HepG2 (cell line): Measurements from ENCODE around the gene PRKAR1A. TPM values are rescaled to one million over a fixed set of nuclear protein-coding genes. Genes with fewer than 3 reads are reported as not detected.
A peak's percentile ranks its signal among the peaks of the same experiment; 100 is the strongest.

Experiments
- CHD4 ChIP-seq: fragments of 200-600 bp; sonication (generic); IDR thresholded peaks from 2 replicates; pipeline ENCODE4 v1.7.0; 2017; ENCODE audit warnings: mild to moderate bottlenecking, low read length, borderline replicate concordance
- ESRRA ChIP-seq: sonication (generic); formaldehyde crosslinking; IDR thresholded peaks from 2 replicates; pipeline ENCODE4 v1.5.1; 2020; ENCODE audit warnings: mild to moderate bottlenecking, low read depth, missing genetic modification reagents
- HNRNPLL ChIP-seq: fragments of 200-400 bp; formaldehyde crosslinking; IDR thresholded peaks from 2 replicates; pipeline ENCODE4 v1.6.1; 2017; ENCODE audit warnings: mild to moderate bottlenecking, low read depth, low read length; ENCODE audit not compliant: poor library complexity, severe bottlenecking
- KLF15 ChIP-seq: sonication (generic); formaldehyde crosslinking; IDR thresholded peaks from 2 replicates; pipeline ENCODE4 v1.8.1; 2023; ENCODE audit warnings: borderline replicate concordance, mild to moderate bottlenecking, inconsistent platforms, missing genetic modification reagents, mixed read lengths
- MED8 ChIP-seq: sonication (generic); formaldehyde crosslinking; IDR thresholded peaks from 2 replicates; pipeline ENCODE4 v1.8.1; 2023; ENCODE audit warnings: mild to moderate bottlenecking, missing genetic modification reagents; ENCODE audit not compliant: insufficient replicate concordance
- MXD4 ChIP-seq: IDR thresholded peaks from 2 replicates; pipeline ENCODE4 v1.6.1; 2016; ENCODE audit warnings: mild to moderate bottlenecking, missing biosample characterization, missing genetic modification reagents
- NR2C2 ChIP-seq: sonication (generic); formaldehyde crosslinking; IDR thresholded peaks from 2 replicates; pipeline ENCODE4 v1.4.0; 2020; ENCODE audit warnings: missing genetic modification reagents, mild to moderate bottlenecking, moderate library complexity, borderline replicate concordance
- PCBP1 ChIP-seq: fragments of 200-400 bp; formaldehyde crosslinking; IDR thresholded peaks from 2 replicates; pipeline ENCODE4 v1.6.1; 2017; ENCODE audit warnings: mild to moderate bottlenecking, low read depth, low read length, borderline replicate concordance
- RBFOX2 ChIP-seq: fragments of 200-400 bp; formaldehyde crosslinking; IDR thresholded peaks from 2 replicates; pipeline ENCODE4 v1.6.1; 2017; ENCODE audit warnings: low read depth, mild to moderate bottlenecking, low read length
- TCF7 ChIP-seq: sonication (generic); IDR thresholded peaks from 2 replicates; pipeline ENCODE4 v1.6.1; 2016; ENCODE audit warnings: antibody characterized with exemption, low read depth
- ZMYM3 ChIP-seq: sonication (generic); formaldehyde crosslinking; IDR thresholded peaks from 2 replicates; pipeline ENCODE4 v1.5.1; 2020; ENCODE audit warnings: mild to moderate bottlenecking, missing genetic modification reagents
- ZNF12 ChIP-seq: sonication (generic); formaldehyde crosslinking; IDR thresholded peaks from 2 replicates; pipeline ENCODE4 v1.5.0; 2020; ENCODE audit warnings: missing genetic modification reagents
- ZNF782 ChIP-seq: sonication (generic); formaldehyde crosslinking; IDR thresholded peaks from 2 replicates; pipeline ENCODE4 v1.4.0; 2020; ENCODE audit warnings: missing genetic modification reagents, mild to moderate bottlenecking, borderline replicate concordance
- polyA plus RNA-seq, 8 experiments: library from polyadenylated mRNA; depleted of rRNA in 3 of 8; stranded (reverse) in 7 of 8; unstranded in 1 of 8; fragments of >200 nt; fragmentation: Illumina TruSeq in 4 of 8; extraction: Trizol in 4 of 8; gene quantifications; 2 replicates each; pipeline versions ENCODE4 v1.2.1 to v1.2.3, GENCODE V29; 2011 to 2016; ENCODE audit warnings: low read depth in 4 of 8, missing spikeins in 1 of 8, mixed read lengths in 1 of 8; ENCODE audit not compliant: insufficient read depth in 1 of 8
- total RNA-seq, 5 experiments: library from RNA; depleted of rRNA; stranded (reverse); fragments of >200 nt; fragmentation: Illumina TruSeq; extraction: Trizol; gene quantifications; 2 replicates each; pipeline ENCODE4 v1.2.3, GENCODE V29; 2016; ENCODE audit warnings: low read depth in 1 of 5
- TF ChIP-seq, protein P1 (sequence below): sonication (generic); formaldehyde crosslinking; IDR thresholded peaks from 2 replicates; pipeline ENCODE4 v1.9.0; 2022; ENCODE audit warnings: low read depth, missing genetic modification reagents
- TF ChIP-seq, protein P2 (sequence below): IDR thresholded peaks from 2 replicates; pipeline ENCODE4 v1.6.1; 2016; ENCODE audit warnings: low read depth, borderline replicate concordance
- TF ChIP-seq, protein P3 (sequence below): sonication (generic); formaldehyde crosslinking; IDR thresholded peaks from 2 replicates; pipeline ENCODE4 v1.4.0; 2020; ENCODE audit warnings: missing genetic modification reagents
- TF ChIP-seq, protein P4 (sequence below): sonication (generic); formaldehyde crosslinking; IDR thresholded peaks from 2 replicates; pipeline ENCODE4 v1.8.0; 2022; ENCODE audit warnings: mild to moderate bottlenecking, missing genetic modification reagents, moderate library complexity
- TF ChIP-seq, protein P5 (sequence below): sonication (generic); formaldehyde crosslinking; IDR thresholded peaks from 2 replicates; pipeline ENCODE4 v1.5.1; 2020; ENCODE audit warnings: missing genetic modification reagents, mild to moderate bottlenecking, borderline replicate concordance
- TF ChIP-seq, protein P6 (sequence below): sonication (generic); formaldehyde crosslinking; IDR thresholded peaks from 2 replicates; pipeline ENCODE4 v1.5.1; 2020; ENCODE audit warnings: mild to moderate bottlenecking, missing genetic modification reagents

PRKAR1A gene
- total and polyA plus RNA-seq, 2 of the 13 experiments (the other 11 are each of a cell fraction or from before 2014, with no cell fraction given): 265 to 266 TPM

DNA sequence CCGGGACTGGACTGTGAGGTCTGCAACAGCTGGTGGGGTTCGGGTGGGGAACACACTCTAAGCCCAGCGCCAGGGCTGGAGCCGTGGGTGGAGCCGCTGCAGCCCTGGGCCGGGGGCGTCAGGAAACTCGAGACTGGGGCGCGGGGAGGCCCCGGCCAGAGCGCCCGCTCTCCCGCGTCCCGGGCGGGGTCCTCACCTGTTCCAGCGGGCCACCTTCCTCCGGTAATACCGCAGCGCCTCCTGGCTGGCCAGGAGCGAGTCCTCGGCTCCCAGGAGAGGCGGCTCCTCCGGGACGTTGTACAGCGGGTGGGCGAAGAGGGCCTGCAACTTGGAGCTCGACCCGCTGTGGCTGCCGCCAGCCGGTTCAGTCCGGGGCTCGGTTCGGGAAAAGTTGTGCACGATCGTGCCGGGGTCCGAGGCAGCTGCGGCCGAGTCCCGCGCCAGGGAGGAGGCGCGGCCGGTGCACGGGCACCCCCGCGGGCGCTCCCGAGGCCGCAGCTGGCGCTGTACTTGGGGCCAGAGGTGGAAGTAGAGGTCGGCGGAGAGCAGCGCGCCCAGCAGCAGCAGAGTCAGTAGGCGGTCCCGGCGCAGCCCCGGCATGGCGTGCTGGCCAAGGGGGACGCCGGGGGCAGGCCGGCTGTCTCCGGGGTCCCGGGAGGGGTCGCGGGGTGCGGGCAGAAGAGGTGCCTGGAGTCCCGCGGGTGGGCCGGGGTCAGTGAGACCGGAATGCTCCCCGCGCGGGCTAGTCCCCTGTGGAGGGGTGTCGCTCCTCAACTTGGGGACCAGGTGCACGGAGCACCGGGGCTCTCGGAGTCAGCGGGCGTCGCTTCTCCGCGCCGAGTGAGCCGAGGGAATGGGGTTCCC lies 88.1 kb downstream of the PRKAR1A start (continued):
- TF ChIP-seq, protein P1, sequence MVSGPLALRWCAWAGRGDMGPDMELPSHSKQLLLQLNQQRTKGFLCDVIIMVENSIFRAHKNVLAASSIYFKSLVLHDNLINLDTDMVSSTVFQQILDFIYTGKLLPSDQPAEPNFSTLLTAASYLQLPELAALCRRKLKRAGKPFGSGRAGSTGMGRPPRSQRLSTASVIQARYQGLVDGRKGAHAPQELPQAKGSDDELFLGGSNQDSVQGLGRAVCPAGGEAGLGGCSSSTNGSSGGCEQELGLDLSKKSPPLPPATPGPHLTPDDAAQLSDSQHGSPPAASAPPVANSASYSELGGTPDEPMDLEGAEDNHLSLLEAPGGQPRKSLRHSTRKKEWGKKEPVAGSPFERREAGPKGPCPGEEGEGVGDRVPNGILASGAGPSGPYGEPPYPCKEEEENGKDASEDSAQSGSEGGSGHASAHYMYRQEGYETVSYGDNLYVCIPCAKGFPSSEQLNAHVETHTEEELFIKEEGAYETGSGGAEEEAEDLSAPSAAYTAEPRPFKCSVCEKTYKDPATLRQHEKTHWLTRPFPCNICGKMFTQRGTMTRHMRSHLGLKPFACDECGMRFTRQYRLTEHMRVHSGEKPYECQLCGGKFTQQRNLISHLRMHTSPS: peak; percentile 75; the same call in 1 of the 2 replicates
- TF ChIP-seq, protein P2, sequence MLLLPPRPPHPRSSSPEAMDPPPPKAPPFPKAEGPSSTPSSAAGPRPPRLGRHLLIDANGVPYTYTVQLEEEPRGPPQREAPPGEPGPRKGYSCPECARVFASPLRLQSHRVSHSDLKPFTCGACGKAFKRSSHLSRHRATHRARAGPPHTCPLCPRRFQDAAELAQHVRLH: peak; percentile 56; the same call in 1 of the 2 replicates
- peak; percentile 11; the same call in 1 of the 2 replicates for TF ChIP-seq ZNF782 (CRISPR knock-in tag)
- no peak for TF ChIP-seq ZNF12
- TF ChIP-seq KLF15 (CRISPR knock-in tag): peak; percentile 73; the same call in 1 of the 2 replicates
- peak; percentile 34; the same call in 1 of the 2 replicates for TF ChIP-seq NR2C2 (CRISPR knock-in tag)
- TF ChIP-seq MED8 (CRISPR knock-in tag): peak; percentile 81
- no peak; the same call in 1 of the 2 replicates for TF ChIP-seq ESRRA (CRISPR knock-in tag)
- TF ChIP-seq, protein P3, sequence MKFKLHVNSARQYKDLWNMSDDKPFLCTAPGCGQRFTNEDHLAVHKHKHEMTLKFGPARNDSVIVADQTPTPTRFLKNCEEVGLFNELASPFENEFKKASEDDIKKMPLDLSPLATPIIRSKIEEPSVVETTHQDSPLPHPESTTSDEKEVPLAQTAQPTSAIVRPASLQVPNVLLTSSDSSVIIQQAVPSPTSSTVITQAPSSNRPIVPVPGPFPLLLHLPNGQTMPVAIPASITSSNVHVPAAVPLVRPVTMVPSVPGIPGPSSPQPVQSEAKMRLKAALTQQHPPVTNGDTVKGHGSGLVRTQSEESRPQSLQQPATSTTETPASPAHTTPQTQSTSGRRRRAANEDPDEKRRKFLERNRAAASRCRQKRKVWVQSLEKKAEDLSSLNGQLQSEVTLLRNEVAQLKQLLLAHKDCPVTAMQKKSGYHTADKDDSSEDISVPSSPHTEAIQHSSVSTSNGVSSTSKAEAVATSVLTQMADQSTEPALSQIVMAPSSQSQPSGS (CRISPR knock-in tag): peak; percentile 45; the same call in 1 of the 2 replicates
- TF ChIP-seq, protein P4, sequence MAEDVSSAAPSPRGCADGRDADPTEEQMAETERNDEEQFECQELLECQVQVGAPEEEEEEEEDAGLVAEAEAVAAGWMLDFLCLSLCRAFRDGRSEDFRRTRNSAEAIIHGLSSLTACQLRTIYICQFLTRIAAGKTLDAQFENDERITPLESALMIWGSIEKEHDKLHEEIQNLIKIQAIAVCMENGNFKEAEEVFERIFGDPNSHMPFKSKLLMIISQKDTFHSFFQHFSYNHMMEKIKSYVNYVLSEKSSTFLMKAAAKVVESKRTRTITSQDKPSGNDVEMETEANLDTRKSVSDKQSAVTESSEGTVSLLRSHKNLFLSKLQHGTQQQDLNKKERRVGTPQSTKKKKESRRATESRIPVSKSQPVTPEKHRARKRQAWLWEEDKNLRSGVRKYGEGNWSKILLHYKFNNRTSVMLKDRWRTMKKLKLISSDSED (CRISPR knock-in tag): no peak
- TF ChIP-seq ZMYM3 (CRISPR knock-in tag): peak; percentile 56; the same call in 1 of the 2 replicates
- TF ChIP-seq CHD4: no peak
- TF ChIP-seq, protein P5, sequence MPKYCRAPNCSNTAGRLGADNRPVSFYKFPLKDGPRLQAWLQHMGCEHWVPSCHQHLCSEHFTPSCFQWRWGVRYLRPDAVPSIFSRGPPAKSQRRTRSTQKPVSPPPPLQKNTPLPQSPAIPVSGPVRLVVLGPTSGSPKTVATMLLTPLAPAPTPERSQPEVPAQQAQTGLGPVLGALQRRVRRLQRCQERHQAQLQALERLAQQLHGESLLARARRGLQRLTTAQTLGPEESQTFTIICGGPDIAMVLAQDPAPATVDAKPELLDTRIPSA: no peak
- TF ChIP-seq HNRNPLL: peak; percentile 83
- TF ChIP-seq, protein P6, sequence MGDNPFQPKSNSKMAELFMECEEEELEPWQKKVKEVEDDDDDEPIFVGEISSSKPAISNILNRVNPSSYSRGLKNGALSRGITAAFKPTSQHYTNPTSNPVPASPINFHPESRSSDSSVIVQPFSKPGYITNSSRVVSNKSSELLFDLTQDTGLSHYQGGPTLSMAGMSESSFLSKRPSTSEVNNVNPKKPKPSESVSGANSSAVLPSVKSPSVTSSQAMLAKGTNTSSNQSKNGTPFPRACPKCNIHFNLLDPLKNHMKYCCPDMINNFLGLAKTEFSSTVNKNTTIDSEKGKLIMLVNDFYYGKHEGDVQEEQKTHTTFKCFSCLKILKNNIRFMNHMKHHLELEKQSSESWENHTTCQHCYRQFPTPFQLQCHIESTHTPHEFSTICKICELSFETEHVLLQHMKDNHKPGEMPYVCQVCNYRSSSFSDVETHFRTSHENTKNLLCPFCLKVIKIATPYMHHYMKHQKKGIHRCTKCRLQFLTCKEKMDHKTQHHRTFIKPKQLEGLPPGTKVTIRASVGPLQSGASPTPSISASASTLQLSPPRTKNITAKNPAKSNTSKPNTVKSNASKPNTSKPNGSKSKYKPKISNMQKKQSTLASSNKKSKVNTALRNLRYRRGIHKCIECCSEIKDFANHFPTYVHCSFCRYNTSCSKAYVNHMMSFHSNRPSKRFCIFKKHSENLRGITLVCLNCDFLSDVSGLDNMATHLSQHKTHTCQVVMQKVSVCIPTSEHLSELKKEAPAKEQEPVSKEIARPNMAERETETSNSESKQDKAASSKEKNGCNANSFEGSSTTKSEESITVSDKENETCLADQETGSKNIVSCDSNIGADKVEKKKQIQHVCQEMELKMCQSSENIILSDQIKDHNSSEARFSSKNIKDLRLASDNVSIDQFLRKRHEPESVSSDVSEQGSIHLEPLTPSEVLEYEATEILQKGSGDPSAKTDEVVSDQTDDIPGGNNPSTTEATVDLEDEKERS (CRISPR knock-in tag): no peak
- no peak for TF ChIP-seq TCF7
- TF ChIP-seq MXD4: peak; percentile 41; the same call in 1 of the 2 replicates
- 0 out of 2 replicates have a peak, but pooled peaks have one; percentile 50 for TF ChIP-seq PCBP1
- peak; percentile 81 for TF ChIP-seq RBFOX2
